WTC11 (cell line): ENCODE measurements around the gene MYH14. TPM values are rescaled to one million over a fixed set of nuclear protein-coding genes. Genes with fewer than 3 reads are reported as not detected.
"Not testable (repeated sequence)": the region's sequence is repeated elsewhere in the genome, so short reads cannot be mapped to it uniquely, and the experiment has no call there.

ENCODE experiments used
- ATAC-seq: fragments of 200-7000 bp; cut with Tn5 transposase; 2 replicates; pipeline ENCODE4 v1.10.0; 2021; ENCODE audit warnings: mild to moderate bottlenecking, moderate library complexity
- CTCF ChIA-PET: fragments of 300-600 bp; sonication (Branson Sonifier 250); formaldehyde crosslinking; loops from one replicate; lab custom pipeline; 2021; ENCODE audit warnings: antibody characterized with exemption; lab: Charles Lee
- POLR2A ChIA-PET: fragments of 350-600 bp; sonication (Branson Sonifier 250); formaldehyde crosslinking; loops from one replicate; lab custom pipeline; 2021; ENCODE audit warnings: antibody characterized with exemption; lab: Charles Lee
- DNase-seq: peaks from one replicate; pipeline ENCODE4 v3.0.0; 2021; ENCODE audit warnings: low spot score
- H3K27ac Mint-ChIP-seq: 2 replicates; pipeline ENCODE4 v1.8.0; 2021; ENCODE audit warnings: mixed read lengths
- H3K27me3 Mint-ChIP-seq: 2 replicates; pipeline ENCODE4 v1.8.0; 2021; ENCODE audit warnings: low read depth, mild to moderate bottlenecking, moderate library complexity, mixed read lengths
- H3K36me3 Mint-ChIP-seq: 2 replicates; pipeline ENCODE4 v1.8.0; 2021; ENCODE audit warnings: mixed read lengths
- H3K4me1 Mint-ChIP-seq: 2 replicates; pipeline ENCODE4 v1.8.0; 2022; ENCODE audit warnings: mixed read lengths
- H3K4me3 Mint-ChIP-seq: 2 replicates; pipeline ENCODE4 v1.8.0; 2021; ENCODE audit warnings: mild to moderate bottlenecking, moderate library complexity, mixed read lengths
- H3K9me3 Mint-ChIP-seq: 2 replicates; pipeline ENCODE4 v1.8.0; 2021; ENCODE audit warnings: mixed read lengths
- ATF2 ChIP-seq: sonication (generic); formaldehyde crosslinking; IDR thresholded peaks from 2 replicates; pipeline ENCODE4 v1.8.1; 2022; ENCODE audit warnings: low read depth, missing genetic modification reagents, borderline replicate concordance
- CDX4 ChIP-seq: fragments of 250-450 bp; sonication (Bioruptor Pico); IDR thresholded peaks from 2 replicates; pipeline ENCODE4 v1.9.0; 2021; ENCODE audit warnings: moderate library complexity, mild to moderate bottlenecking, inconsistent platforms, borderline replicate concordance
- CTCF ChIP-seq: fragments of 200-600 bp; IDR thresholded peaks from 2 replicates; pipeline ENCODE4 v1.8.0; 2022; ENCODE audit warnings: antibody characterized with exemption
- E2F4 ChIP-seq: sonication (generic); formaldehyde crosslinking; IDR thresholded peaks from 2 replicates; pipeline ENCODE4 v1.8.1; 2022; ENCODE audit warnings: low read depth, mild to moderate bottlenecking, moderate library complexity, missing genetic modification reagents, borderline replicate concordance
- ELF4 ChIP-seq: sonication (generic); formaldehyde crosslinking; IDR thresholded peaks from 2 replicates; pipeline ENCODE4 v1.8.1; 2022; ENCODE audit warnings: low read depth, mild to moderate bottlenecking, moderate library complexity, missing genetic modification reagents
- FOXK1 ChIP-seq: sonication (generic); formaldehyde crosslinking; IDR thresholded peaks from 2 replicates; pipeline ENCODE4 v1.8.0; 2022; ENCODE audit warnings: mild to moderate bottlenecking, moderate library complexity, missing genetic modification reagents
- FOXP4 ChIP-seq: sonication (generic); formaldehyde crosslinking; IDR thresholded peaks from 2 replicates; pipeline ENCODE4 v1.8.0; 2022; ENCODE audit warnings: mild to moderate bottlenecking, missing genetic modification reagents
- MXD4 ChIP-seq: fragments of 250-450 bp; sonication (Bioruptor Pico); IDR thresholded peaks from 2 replicates; pipeline ENCODE4 v1.8.0; 2021; ENCODE audit warnings: mild to moderate bottlenecking, moderate library complexity, borderline replicate concordance
- NFATC4 ChIP-seq: fragments of 250-450 bp; sonication (Bioruptor Pico); IDR thresholded peaks from 2 replicates; pipeline ENCODE4 v1.9.0; 2021; ENCODE audit warnings: mild to moderate bottlenecking
- OVOL2 ChIP-seq: fragments of 250-450 bp; sonication (Bioruptor Pico); IDR thresholded peaks from 2 replicates; pipeline ENCODE4 v1.9.0; 2021; ENCODE audit warnings: mild to moderate bottlenecking, borderline replicate concordance
- PRRX2 ChIP-seq: fragments of 250-450 bp; sonication (Bioruptor Pico); IDR thresholded peaks from 2 replicates; pipeline ENCODE4 v1.8.0; 2021; ENCODE audit warnings: mild to moderate bottlenecking
- RORB ChIP-seq: fragments of 250-450 bp; sonication (Bioruptor Pico); IDR thresholded peaks from 2 replicates; pipeline ENCODE4 v1.9.0; 2021; ENCODE audit warnings: mild to moderate bottlenecking
- SMAD3 ChIP-seq: sonication (generic); formaldehyde crosslinking; IDR thresholded peaks from 2 replicates; pipeline ENCODE4 v1.8.0; 2022; ENCODE audit warnings: missing genetic modification reagents, mild to moderate bottlenecking, borderline replicate concordance
- ZMAT4 ChIP-seq: fragments of 250-450 bp; sonication (Bioruptor Pico); IDR thresholded peaks from 2 replicates; pipeline ENCODE4 v1.9.0; 2021; ENCODE audit warnings: mild to moderate bottlenecking
- ZNF219 ChIP-seq: sonication (generic); formaldehyde crosslinking; IDR thresholded peaks from 2 replicates; pipeline ENCODE4 v1.8.0; 2023; ENCODE audit warnings: missing genetic modification reagents, mild to moderate bottlenecking, borderline replicate concordance
- ZNF263 ChIP-seq: sonication (generic); formaldehyde crosslinking; IDR thresholded peaks from 2 replicates; pipeline ENCODE4 v1.8.1; 2022; ENCODE audit warnings: low read depth, mild to moderate bottlenecking, moderate library complexity, missing genetic modification reagents
- ZNF425 ChIP-seq: fragments of 250-450 bp; sonication (Bioruptor Pico); conservative IDR thresholded peaks from 2 replicates; pipeline ENCODE4 v1.9.0; 2021; ENCODE audit warnings: mild to moderate bottlenecking
- total RNA-seq: library from RNA; stranded (reverse); gene quantifications from 3 replicates; pipeline ENCODE4 v1.2.3, GENCODE V29; 2021

MYH14 gene
- total RNA-seq, 1 experiment from 2014 or later = 25.8 TPM

- TF ChIP-seq ZNF263 (CRISPR knock-in tag) (no peak), OVOL2 (CRISPR knock-in tag) (no peak), SMAD3 (CRISPR knock-in tag) (no peak)
Measured at GRCh38 chr19:50233308-50233910, 30.0 kb downstream of the MYH14 start (continued).

GRCh38 chr19:50237493-50237892, 34.1 kb downstream of the MYH14 start:
- ATAC-seq (peak; percentile 70), DNase-seq (peak; percentile 83)
- H3K4me3 Mint-ChIP-seq, H3K27me3 Mint-ChIP-seq, POLR2A ChIA-PET, H3K9me3 Mint-ChIP-seq: not testable (repeated sequence)
- peak overlapping the region; percentile 73; the same call in 1 of the 2 replicates for H3K27ac Mint-ChIP-seq
- peak; percentile 73 for TF ChIP-seq CTCF
- H3K36me3 Mint-ChIP-seq = peaks cover 12% of the 10 kb centered on the region
- CTCF ChIA-PET = interaction anchor here (0.6 to 5.3 kb wide), 30 partner anchors 7 to 120 kb away, joined by 3 to 53 read pairs (median 5); partner anchors contain the start of genes IZUMO2 and KCNC3
- peaks cover 18% of the 10 kb centered on the region for H3K4me1 Mint-ChIP-seq

GRCh38 chr19:50238043-50238442, 34.6 kb downstream of the MYH14 start:
- Mint-ChIP-seq H3K27me3 (no peaks in the 10 kb centered on the region), H3K4me1 (peaks cover 20% of the 10 kb centered on the region), H3K36me3 (peaks cover 17% of the 10 kb centered on the region), H3K4me3 (no peak overlapping the region), H3K27ac (no peak overlapping the region), H3K9me3 (peaks cover 10% of the 10 kb centered on the region)
- DNase-seq (no peak), ATAC-seq (no peak)
- TF ChIP-seq ZNF219 (no peak), NFATC4 (no peak), E2F4 (CRISPR knock-in tag) (no peak), ZNF425 (CRISPR knock-in tag) (no peak), FOXK1 (CRISPR knock-in tag) (no peak), ELF4 (CRISPR knock-in tag) (no peak), MXD4 (CRISPR knock-in tag) (no peak)
- CTCF ChIA-PET = interaction anchor here (0.6 to 5.3 kb wide), 27 partner anchors 8 to 119 kb away, joined by 3 to 53 read pairs (median 5); partner anchors contain the start of genes IZUMO2 and KCNC3
- POLR2A ChIA-PET = no interaction called here

- Mint-ChIP-seq H3K27ac (peak overlapping the region; percentile 49), H3K4me1 (peaks cover 22% of the 10 kb centered on the region), H3K27me3 (no peaks in the 10 kb centered on the region), H3K9me3 (peaks cover 10% of the 10 kb centered on the region), H3K4me3 (no peak overlapping the region), H3K36me3 (peaks cover 21% of the 10 kb centered on the region)
- DNase-seq (no peak), ATAC-seq (no peak)
- ChIA-PET CTCF (interaction anchor here (2.9 kb wide), 2 partner anchors 10 to 12 kb away, joined by 9 to 18 read pairs; no protein-coding TSS in a partner anchor), POLR2A (no interaction called here)
- TF ChIP-seq ZMAT4 (CRISPR knock-in tag) = no peak
- no peak for TF ChIP-seq PRRX2 (CRISPR knock-in tag)
- TF ChIP-seq ATF2 (CRISPR knock-in tag) = no peak
- TF ChIP-seq FOXP4 (CRISPR knock-in tag) = no peak
- no peak for TF ChIP-seq CDX4 (CRISPR knock-in tag)
- no peak for TF ChIP-seq RORB (CRISPR knock-in tag)
Measured at GRCh38 chr19:50239921-50240590, 36.6 kb downstream of the MYH14 start.
